ENCODE measurements around the gene ARSG. TPM values are rescaled to one million over a fixed set of nuclear protein-coding genes. Genes with fewer than 3 reads are reported as not detected.

ARSG gene
- total and polyA plus RNA-seq, 2 of the 8 experiments (the other 6 are each of a cell fraction or from before 2014, with no cell fraction given) = 3.3 to 4.0 TPM

DNA sequence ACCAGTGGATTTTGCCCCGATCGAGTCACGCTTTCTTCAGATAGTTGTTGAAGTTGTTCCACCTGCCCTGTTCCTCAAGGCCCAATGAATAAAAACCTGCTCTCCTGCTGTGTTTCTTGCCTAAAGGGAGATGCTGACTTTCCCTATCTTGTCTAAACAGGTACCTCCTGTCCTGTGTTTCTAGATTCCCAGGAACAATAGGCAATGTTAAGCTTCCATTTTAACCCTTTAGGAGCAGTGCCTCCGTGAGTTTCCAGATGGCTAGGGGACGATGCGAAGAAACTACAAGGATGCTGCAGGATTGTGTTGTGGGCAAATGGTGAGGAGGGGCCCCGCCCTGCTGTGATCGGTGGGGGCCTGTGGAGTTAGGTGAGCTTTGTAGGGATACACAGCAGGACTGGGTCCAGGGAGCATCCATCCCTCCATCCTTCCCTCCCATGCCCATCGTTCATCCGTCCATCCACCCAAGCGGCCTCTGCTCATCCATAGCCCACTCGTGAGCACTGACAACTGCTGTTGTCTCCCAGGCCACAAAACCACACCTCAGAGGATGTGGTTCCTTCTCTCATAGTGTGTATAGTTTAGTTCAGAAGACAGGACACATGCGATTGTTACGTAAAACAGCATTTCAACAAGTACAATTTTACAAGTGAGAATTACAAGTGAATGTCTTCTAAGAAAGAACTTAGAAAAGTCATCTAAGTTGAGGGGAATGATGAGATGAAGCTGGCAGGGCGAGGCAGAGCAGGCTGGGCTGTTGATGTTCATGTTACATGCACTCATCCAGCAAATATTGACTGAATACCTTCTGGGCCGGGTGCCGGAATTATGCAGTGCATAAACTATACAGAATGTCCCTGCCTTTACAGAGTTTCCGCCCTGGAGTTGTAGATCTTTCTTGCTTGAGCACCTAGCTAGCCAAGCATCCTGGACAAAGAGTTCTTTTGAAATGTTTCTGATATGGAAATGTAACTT lies 5.2 kb downstream of the ARSG start:
- H4K91ac ChIP-seq (replicated peaks; ENCODE audit: insufficient read length, low read length) = peak overlapping the region; percentile 86
- no peak overlapping the region for H2BK120ac ChIP-seq (replicated peaks; ENCODE audit: low read depth, low read length)
- DNase-seq (ENCODE audit: low read depth in 1 of 2, low spot score in 2 of 2) (no peak), FAIRE-seq (no peak)
- H3K9ac ChIP-seq (replicated peaks in 1 of 4; ENCODE audit: extremely low read depth in 1 of 4, low read depth in 3 of 4, low read length in 3 of 4) = peak overlapping the region in 1 of 4 experiments; percentile 44; a peak in 1 of 7 replicates
- no peaks in the 10 kb centered on the region for H4K20me1 ChIP-seq (replicated peaks in 1 of 2; ENCODE audit: control insufficient read depth in 1 of 2, insufficient read depth in 2 of 2, low read length in 2 of 2)
- H2BK20ac ChIP-seq (ENCODE audit: low read length) = peak overlapping the region; percentile 73
- peaks cover 0 to 4% (median 4%) of the 10 kb centered on the region in 4 experiments; a peak in 2 of 7 replicates for H3K27me3 ChIP-seq (replicated peaks in 1 of 4; ENCODE audit: control insufficient read depth in 3 of 4, extremely low read depth in 1 of 4, insufficient read depth in 3 of 4, low read length in 3 of 4)
- ChIA-PET POLR2A (ENCODE audit: partially characterized antibody) (interaction anchor here (1.2 to 1.4 kb wide), 2 partner anchors 10 to 12 kb away, joined by 3 to 4 read pairs; no protein-coding TSS in a partner anchor), CTCF (ENCODE audit: partially characterized antibody) (interaction anchor here (0.6 to 2.1 kb wide), 5 partner anchors 12 to 141 kb away, joined by 3 to 6 read pairs (median 3); no protein-coding TSS in a partner anchor)
- no peak overlapping the region for H3K14ac ChIP-seq (ENCODE audit: insufficient read length)
- H2BK15ac ChIP-seq (ENCODE audit: low read length) = no peak overlapping the region; the same call in 1 of the 2 replicates
- H2BK5ac ChIP-seq (ENCODE audit: low read depth, low read length) = 0 out of 2 replicates have a peak overlapping the region, but pooled peaks have one; percentile 60
- no peak overlapping the region for H3K56ac ChIP-seq (replicated peaks; ENCODE audit: insufficient read length, low read depth, low read length)
- 84% methylated on average over 18 of the region's 18 CpGs; no CpG with 5 or more reads in 1 of the 2 experiments for WGBS, 2 experiments (ENCODE audit: extremely low coverage in 1 of 2, insufficient coverage in 1 of 2, insufficient read length in 1 of 2, insufficient replicate concordance in 2 of 2, low coverage in 1 of 2, low lambda C conversion rate in 2 of 2, missing lambda C conversion rate in 1 of 2)
- H3K27ac ChIP-seq (ENCODE audit: low read depth, low read length) = no peak overlapping the region
- H3K4ac ChIP-seq (replicated peaks; ENCODE audit: insufficient read length, low read depth, low read length) = no peak overlapping the region
- H4K5ac ChIP-seq (ENCODE audit: insufficient read length, low read depth, low read length) = no peak overlapping the region
- TF ChIP-seq SIN3A (conservative IDR thresholded peaks at IDR 0.05 in 1 of 2, IDR thresholded peaks at IDR 0.05 in 1 of 2; ENCODE audit: low read depth in 1 of 2, low read length in 2 of 2) (0 out of 4 replicates have a peak, but pooled peaks of 1 of the 2 experiments have one; percentile 22), YY1 (IDR thresholded peaks at IDR 0.05; ENCODE audit: low read depth, low read length) (no peak)
- no peaks in the 10 kb centered on the region for H3K9me3 ChIP-seq (ENCODE audit: insufficient read depth in 2 of 2, low read depth in 1 of 2, low read length in 1 of 2)
- H2AK5ac ChIP-seq (ENCODE audit: low read depth, low read length) = peak overlapping the region; percentile 67; the same call in 1 of the 2 replicates
- H3K4me3 ChIP-seq (ENCODE audit: extremely low read depth in 1 of 4, insufficient read depth in 2 of 4, low read depth in 3 of 4, low read length in 4 of 4) = no peak overlapping the region
- H3K18ac ChIP-seq (ENCODE audit: extremely low read depth, low read length) = no peak overlapping the region; the same call in 1 of the 2 replicates
- no peak overlapping the region for H2BK12ac ChIP-seq (ENCODE audit: low read depth, low read length)
- H3K4me1 ChIP-seq (replicated peaks in 1 of 4; ENCODE audit: control insufficient read depth in 3 of 4, insufficient read depth in 4 of 4, low read length in 3 of 4) = peaks cover 18 to 31% (median 26%) of the 10 kb centered on the region in 4 experiments
- peak overlapping the region in 1 of 2 experiments; percentile 44; a peak in 2 of 4 replicates for H3K4me2 ChIP-seq (ENCODE audit: insufficient read depth in 1 of 2, low read depth in 2 of 2, low read length in 2 of 2)
- peaks cover 13% of the 10 kb centered on the region for H3K23me2 ChIP-seq (ENCODE audit: low read depth, low read length)
- no peaks in the 10 kb centered on the region for H3K79me1 ChIP-seq (ENCODE audit: low read depth, low read length)
- no peaks in the 10 kb centered on the region for H3K36me3 ChIP-seq (ENCODE audit: control insufficient read depth in 2 of 4, insufficient read depth in 4 of 4, low read length in 3 of 4)
- H3K79me2 ChIP-seq (ENCODE audit: control insufficient read depth in 1 of 2, insufficient read depth in 2 of 2, low read length in 2 of 2) = no peaks in the 10 kb centered on the region
- H4K8ac ChIP-seq (ENCODE audit: extremely low read depth, insufficient read depth, low read length) = peak overlapping the region; percentile 72
- no peak overlapping the region for H2AFZ ChIP-seq (ENCODE audit: low read length)
- no peak overlapping the region for H3K23ac ChIP-seq (ENCODE audit: insufficient read length)

Data from H1 (cell line).